Endometrial microvascular endothelial cells (primary cell): ENCODE data around the gene TES. TPM values are rescaled to one million over a fixed set of nuclear protein-coding genes. Genes with fewer than 3 reads are reported as not detected.

ENCODE experiments used
- in situ Hi-C: cut with HindIII; loops from 2 replicates; pipeline ENCODE4 v1.10.0; 2017; ENCODE audit warnings: low sequenced_read_pairs, low pct_unique_long_range_greater_than_20kb; ENCODE audit errors: inconsistent ontology term
- total RNA-seq: library from RNA; depleted of rRNA; stranded (reverse); fragments of >200 nt; gene quantifications from one replicate; pipeline ENCODE4 v1.2.3, GENCODE V29; 2015; ENCODE audit errors: inconsistent ontology term

TES gene
- total RNA-seq, 1 donor from 2014 or later = 69.2 TPM

GRCh38 chr7:116215551-116215950 is 5.2 kb downstream of the TES start:
- in situ Hi-C loops = no loop called here

GRCh38 chr7:116216956-116217571 is 6.7 kb downstream of the TES start:
- in situ Hi-C loops = no loop called here

DNA sequence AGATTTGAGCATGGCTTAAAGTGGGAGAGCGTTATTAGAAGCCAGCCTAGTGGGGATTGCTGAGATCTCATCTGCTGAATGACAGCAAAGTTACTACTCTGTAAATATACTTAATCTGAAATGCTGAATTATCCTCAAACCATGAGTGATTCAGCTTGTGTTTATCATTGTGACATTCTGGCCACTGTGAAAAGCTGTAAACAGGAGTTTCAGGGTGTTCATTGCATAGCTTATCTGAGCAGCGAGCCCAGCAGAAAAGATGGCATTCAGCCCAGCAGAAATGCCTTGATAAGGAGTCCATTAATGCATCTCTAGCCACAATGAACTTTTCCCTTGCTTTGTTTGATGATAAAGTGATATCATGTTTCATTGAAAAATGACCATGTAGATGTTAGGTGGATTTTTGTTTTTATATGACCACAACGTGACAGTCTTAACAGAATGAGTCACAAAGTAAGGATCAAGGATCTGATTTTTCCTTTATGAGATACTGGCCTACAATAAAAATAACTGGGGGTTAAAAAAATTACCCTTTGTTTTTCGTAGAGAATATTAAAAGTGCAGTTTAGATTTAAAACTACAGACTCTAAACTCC is 7.8 kb downstream of the TES start:
- in situ Hi-C loops = no loop called here

- in situ Hi-C loops = no loop called here
Observed at GRCh38 chr7:116218747-116219146, 8.4 kb downstream of the TES start.

DNA sequence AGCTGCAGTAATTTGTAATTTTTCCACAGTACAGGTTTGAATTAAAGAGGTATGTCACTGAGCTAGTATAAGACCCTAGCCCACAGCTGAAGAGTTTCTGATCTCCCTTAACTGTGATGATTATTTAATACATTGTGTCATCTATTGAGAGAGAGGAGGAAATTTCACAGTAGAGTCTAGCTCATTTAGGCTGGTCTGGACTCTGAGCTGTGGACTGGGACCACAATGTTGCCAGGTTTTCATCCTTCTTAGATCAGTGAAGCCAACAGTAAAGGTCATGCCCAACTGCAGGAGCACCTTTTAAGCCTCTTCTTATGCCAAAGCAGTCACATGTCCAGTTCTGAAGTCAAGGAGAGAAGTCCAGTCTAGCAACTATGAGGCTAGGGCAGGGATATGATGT is 8.9 kb downstream of the TES start:
- in situ Hi-C loops = no loop called here

DNA sequence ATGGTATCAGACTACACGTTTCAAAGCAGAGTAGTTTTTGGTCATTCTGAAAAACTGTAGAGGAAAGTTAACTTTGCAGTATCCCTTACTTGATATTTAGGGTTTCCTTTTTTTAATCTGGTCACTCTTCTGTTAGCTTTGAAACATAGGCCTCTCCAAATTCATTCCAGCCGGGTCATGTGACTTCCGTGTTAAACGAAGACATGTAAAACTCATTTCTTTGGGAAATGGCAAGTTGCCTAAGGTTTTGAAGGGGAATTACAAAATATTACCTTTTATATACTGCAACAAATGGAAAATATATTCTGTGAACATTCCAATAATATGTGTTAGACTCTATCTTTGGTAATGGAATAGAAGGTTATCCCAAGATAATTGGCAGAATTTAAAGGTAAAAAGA is 9.5 kb downstream of the TES start:
- in situ Hi-C loops = no loop called here

- in situ Hi-C loops = no loop called here
Observed at GRCh38 chr7:116222501-116222900, 12.2 kb downstream of the TES start.

DNA sequence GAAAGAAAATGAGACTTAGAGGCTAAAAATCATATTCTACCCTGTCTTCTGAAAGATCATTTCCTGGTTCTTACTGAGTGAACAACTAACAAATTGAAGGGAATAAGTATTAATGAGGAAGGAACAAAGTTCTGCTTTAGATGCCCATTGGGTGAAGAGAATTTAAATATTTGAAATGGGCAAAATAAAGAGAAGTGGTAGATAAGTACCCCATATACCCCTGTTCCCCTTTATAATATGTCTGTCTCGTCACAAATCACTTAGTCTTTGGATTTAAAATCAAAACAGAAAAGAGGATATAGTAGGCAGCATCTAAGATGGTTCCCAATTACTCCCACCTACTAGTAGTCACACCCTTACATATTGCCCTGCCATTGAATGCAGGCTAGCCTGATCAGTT is 13.2 kb downstream of the TES start:
- in situ Hi-C loops = no loop called here

DNA sequence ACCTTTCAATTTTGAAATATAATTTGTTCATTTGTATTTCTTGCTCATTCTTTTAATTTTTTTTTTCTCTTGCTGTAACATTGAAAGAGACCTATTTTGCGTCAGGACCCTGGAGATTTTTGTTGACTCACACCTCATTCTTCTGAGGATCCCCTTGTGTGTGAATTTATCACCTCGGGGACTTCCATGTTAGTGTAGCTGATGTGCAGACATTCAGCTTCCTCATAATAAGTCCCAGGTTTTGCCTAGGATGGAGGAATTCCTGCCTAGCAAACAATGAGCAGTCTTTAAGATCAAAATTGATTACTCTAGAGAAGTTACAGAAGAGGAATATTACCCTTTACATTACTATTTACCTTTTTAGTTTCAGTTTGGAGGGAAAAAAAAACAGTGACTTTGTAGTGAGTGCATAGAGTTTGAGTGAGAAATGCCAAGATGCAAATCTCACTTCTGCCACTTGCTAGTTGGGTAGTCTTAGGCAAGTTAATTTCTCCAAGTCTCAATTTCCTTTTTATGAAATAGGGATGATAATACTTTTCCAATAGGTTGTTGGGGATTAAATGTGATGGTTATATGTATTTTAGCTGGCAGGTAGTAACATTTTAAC is 14.3 kb downstream of the TES start:
- in situ Hi-C loops = no loop called here

DNA sequence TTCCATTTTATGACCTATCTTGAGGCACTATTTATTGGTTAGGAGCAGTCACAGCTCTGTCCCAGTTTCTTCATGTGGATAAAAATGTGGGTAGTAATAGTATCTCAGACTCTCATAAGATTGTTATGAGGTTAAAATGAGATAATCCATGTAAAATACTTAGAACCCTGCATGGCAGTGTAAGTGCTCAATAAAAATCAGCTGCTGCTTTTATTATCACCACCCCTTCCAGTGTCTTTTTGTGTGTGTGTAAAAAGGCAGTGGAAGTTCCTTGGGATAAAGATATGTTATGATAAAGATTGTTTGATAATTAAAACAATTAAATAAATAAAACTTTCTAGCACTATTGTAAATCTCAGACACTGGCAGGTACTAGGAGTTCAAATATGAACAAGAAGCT is 15.5 kb downstream of the TES start:
- in situ Hi-C loops = no loop called here

GRCh38 chr7:116226664-116227063 is 16.3 kb downstream of the TES start:
- in situ Hi-C loops = no loop called here

DNA sequence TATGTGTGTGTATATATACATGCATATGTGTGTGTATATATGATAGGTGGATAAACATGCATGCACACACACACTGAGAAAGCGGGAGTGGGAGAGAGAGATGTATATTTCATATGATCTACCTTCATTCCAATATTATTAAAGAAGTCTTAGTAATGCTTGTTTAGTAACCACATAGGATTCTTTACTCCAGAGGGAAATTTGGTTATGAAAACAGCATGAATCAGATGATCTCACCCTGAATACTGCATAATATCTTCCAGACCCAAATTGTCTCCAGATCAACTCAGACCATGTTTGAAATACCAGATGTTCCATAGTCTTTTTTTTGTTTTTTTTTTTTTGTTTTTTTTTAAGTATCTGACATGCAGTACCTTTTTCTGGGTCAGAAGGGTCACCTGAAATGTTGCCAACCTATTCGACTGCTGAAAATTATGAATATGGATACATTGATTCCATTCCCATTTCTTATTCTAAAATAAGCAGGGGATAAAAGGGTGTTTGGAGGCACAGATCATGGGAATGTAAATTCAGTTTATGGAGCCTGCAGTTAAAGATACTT is 17.4 kb downstream of the TES start:
- in situ Hi-C loops = no loop called here

GRCh38 chr7:116228241-116228640 is 17.9 kb downstream of the TES start:
- in situ Hi-C loops = no loop called here

GRCh38 chr7:116229366-116229765 is 19.0 kb downstream of the TES start:
- in situ Hi-C loops = no loop called here

- in situ Hi-C loops = no loop called here
Observed at GRCh38 chr7:116230191-116231005, 20.1 kb downstream of the TES start.

DNA sequence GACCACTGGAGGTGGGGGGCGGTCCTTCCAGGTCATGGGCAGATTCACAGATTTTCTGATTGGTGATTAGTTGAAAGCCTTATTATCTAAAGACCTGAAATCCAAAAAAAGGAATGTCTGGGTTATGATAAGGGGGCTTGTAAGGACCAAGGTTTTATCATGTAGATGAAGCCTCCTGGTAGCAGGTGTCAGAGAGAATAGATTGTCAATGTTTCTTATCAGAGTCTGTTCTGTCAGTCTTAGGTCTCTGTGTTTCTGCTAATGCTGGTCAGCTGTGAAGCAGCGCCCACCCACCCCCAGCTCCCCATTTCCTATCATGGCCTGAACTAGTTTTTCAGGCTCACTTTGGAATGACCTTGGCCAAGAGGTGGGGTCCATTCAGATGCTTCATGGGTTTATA is 21.2 kb downstream of the TES start:
- in situ Hi-C loops = no loop called here

DNA sequence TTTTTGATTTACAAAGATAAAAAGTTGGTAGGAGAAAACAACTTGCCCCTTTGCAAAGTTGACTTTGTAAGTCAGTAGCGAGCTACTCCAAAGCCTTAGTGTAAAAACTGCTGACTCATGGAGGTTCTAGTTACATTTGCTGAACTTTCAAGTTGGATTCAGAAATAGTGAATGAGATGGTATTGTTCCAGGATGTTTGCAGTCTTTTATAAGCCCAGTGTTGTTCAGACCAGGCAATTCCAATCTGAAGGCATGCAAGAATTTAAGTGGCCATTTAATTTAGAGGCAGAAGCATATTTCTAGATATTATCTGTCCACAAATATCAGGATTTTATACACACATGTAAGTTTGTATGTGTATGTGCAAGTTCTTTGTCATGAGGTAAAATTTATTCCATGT is 21.6 kb downstream of the TES start:
- in situ Hi-C loops = no loop called here

DNA sequence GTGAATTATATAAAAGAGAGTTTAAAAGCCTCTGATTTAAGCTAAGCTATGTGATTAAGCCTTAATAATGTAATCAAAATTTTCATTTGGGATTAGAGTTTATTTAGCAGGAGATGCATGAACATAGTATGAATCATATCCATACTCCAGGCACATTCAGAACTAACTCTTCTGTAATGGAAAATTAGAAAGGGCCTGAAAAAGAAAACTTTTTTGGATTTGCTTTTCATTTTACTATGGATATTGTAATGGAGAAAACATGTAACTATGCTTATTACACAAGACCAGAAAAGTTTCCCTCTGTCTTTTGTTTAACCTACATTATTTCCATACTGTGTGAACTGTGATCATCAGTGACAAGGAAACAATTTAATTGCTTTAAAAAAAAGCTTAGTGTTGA is 22.0 kb downstream of the TES start:
- in situ Hi-C loops = no loop called here

DNA sequence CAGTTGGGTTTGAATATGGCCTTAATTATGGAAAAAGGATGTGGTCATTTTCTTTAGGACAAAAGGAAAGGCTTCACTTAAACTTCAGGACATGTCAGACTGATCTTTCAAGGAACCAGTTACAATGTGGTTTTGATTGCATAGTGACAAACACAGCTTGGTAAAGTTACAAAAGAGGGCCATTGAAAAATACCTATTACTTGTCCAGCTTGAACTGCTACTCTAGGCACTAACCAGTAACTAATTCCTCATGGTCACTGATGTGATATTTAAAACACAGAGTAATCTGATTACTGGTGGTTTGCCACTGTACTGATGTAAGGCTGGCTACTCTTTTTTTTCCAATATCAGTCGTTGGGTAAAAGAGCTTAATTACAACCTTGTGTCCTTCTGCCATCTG is 22.6 kb downstream of the TES start:
- in situ Hi-C loops = no loop called here
